Measurements from ENCODE around the gene CHST14.

Gene CHST14

DNA sequence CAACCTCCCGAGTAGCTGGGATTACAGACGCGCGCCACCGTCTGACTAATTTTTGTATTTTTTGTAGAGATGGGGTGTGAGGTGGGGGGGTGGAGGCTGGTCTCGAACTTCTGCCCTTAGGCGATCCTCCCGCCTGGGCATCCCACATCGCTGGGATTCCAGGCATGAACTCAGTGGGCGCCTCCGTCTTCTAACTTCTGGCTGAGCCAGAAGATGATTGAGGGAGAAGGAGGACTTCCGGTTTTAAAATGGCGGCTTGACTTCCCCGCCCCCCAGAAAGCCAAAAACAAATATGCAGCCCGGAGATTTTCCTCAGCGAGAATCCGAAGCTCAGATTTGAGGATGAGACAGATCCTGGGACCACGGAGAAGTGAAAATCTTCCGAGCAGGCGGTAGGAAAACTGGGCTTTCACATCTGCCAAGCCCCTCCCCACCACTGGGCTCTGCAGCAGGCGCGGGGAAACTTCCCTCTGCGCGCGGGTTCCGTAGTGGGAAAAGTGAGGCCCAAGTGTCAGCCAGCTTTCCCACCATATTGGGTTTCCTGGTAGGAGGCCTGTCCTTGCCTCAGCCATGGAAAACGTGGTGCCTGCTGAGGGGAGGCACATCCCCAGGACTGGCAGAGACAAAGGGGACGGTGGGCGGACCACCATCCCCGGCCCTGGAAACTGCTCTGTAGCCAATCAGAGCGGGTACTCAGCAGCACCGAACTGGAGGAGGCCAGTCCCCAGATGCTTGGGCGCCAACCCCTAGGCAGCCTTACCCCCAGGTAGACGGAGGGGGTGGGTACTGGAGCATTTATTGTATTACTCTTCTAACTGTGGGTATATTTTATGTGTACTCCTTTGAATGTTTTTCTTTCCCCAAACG is 17.3 kb downstream of the CHST14 start:
- no peak for DNase-seq (ENCODE audit: low read depth in 2 of 3, low spot score in 1 of 3)

- DNase-seq (ENCODE audit: low read depth in 2 of 3, low spot score in 1 of 3): no peak
Measured at GRCh38 chr15:40489274-40490175, 18.7 kb downstream of the CHST14 start.

DNA sequence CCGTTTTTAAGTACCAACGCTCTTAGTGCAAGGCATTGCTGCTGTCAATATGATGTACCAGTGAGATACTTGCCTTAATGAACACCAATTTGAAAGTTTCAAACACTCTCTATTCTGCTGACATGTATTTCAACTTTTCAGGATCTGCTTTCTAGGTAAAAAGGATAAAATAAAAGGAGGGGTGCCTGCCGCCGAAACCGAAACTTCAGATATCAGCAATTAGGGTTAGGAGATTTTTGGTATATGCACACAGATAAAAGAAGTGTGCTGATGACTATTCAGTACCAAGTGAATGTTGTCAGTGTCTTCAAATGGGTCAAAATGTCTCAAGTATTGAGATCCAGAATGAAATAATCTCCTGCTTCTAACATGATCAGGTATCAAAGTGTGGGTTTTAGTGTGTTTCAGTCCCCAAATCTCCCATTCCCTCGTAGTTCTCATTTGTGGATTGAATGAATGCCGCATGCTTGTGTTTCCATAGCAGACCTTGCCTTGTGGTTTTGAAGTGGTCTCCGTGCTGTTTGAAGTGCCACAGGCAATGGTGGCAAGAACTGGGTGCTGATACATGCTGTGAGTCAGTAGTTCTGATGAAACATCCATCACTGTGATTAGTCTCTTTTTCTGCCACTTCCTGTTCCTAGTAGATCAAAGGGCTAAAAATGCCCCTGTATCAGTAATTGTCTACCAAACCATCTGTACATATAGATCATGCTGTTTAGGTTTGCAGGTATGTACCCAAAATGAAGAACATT is 22.5 kb downstream of the CHST14 start:
- peak; percentile 51 to 57 (median 54) for DNase-seq (ENCODE audit: low read depth in 2 of 3, low spot score in 1 of 3)

DNA sequence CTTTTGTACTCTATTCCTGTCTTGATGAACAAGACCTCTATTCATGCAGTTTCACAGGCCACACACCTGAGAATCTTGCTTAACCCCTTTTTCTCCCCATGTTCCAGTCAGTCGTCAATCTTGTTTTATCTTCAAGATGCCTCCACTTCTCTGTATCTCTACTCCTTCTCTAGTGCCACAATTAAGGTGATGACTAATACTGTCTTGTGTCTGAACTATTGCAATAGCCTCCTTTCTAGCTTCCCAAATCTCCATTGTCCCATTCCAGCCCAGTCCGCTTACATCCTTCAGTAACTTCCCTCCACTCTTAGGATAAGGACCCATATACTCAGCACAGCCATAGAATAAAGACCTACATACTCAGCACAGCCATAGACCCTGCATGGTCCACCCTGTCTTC is 24.7 kb downstream of the CHST14 start:
- no peak for DNase-seq (ENCODE audit: low read depth in 2 of 3, low spot score in 1 of 3)

DNA sequence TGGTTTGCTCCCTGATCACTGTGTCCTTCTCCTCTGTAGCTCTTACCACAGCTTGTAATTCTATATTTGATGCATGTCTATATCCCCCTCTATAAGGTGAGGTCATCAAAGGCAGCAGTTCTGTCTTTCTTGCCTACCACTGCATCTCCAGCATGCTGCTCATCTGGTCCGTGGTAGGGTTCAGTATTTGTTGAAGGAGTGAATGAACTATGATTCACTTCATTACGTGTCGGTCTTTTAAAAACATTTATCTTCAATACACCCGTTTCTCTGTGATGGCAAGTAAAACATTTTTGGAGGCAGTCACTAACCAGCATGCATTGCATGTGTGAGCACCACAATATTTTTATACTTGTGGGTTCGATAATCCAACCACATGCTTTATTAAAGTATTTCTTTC is 27.6 kb downstream of the CHST14 start:
- DNase-seq (ENCODE audit: low read depth in 2 of 3, low spot score in 1 of 3): no peak

DNA sequence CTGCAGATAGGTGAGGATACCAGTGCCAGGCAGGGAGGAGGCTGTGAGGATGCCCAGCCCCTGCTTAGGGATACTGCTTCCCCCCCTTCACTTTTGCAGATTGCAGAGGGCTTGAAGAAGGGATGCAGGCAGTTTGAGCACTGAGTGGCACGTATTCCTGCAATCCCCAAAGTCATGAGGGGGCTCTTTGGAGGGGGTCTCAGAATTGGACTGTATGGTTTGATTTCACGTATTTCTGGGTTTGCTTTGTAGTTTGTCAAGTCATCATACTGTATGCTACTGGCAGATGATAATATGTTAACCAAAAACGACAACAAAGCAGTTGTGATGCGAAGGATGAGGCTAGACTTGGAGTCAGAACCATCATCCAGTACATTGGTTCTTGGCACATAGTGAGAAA is 28.1 kb downstream of the CHST14 start:
- DNase-seq (ENCODE audit: low read depth in 2 of 3, low spot score in 1 of 3): no peak

DNA sequence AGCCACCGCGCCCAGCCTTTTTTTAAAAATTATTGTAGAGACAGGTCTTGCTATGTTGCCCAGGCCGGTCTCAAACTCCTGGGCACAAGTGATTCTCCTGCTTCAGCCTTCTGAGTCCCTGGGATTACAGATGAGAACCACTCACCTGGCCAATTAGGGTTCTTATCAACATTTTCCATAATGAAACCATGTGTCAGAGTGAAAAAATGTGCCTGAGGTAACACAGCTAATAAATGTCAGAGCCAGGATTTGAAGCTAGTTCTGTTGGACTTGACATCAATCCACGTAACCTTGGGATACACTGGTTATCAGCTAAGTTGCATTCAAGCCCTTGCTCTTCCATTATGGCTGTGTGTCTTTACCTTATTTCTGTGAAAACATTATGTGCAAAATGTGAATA is 29.1 kb downstream of the CHST14 start:
- no peak for DNase-seq (ENCODE audit: low read depth in 2 of 3, low spot score in 1 of 3)

- DNase-seq (ENCODE audit: low read depth in 2 of 3, low spot score in 1 of 3): no peak
Measured at GRCh38 chr15:40500568-40501330, 30.0 kb downstream of the CHST14 start.

GRCh38 chr15:40501487-40501886 is 30.7 kb downstream of the CHST14 start:
- DNase-seq (ENCODE audit: low read depth in 2 of 3, low spot score in 1 of 3): no peak

GRCh38 chr15:40506964-40507571 is 36.3 kb downstream of the CHST14 start:
- DNase-seq (ENCODE audit: low read depth in 2 of 3, low spot score in 1 of 3): peak; percentile 37 to 60 (median 42)

GRCh38 chr15:40508216-40508615 is 37.4 kb downstream of the CHST14 start:
- DNase-seq (ENCODE audit: low read depth in 2 of 3, low spot score in 1 of 3): no peak

- DNase-seq (ENCODE audit: low read depth in 2 of 3, low spot score in 1 of 3): no peak
Measured at GRCh38 chr15:40510201-40510600, 39.4 kb downstream of the CHST14 start.

DNA sequence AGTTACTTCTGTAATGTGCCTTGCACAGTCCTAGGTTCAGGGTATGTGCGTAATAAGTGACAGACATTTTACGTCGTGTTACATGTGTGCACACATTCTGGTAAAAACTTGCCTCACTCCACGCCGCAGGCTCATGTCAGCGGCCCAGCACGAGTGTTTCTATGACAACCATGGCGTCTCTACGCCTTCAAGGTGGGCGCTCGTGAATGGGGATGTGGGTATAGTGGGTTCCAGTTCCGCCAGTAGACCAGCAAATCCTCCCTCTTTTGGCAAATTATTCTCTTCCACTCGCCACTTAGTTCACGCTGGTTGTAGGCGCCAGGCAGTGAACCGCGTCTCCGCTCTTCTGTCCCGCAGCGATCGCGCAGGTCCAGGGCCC is 40.3 kb downstream of the CHST14 start:
- no peak for DNase-seq (ENCODE audit: low read depth in 2 of 3, low spot score in 1 of 3)

DNA sequence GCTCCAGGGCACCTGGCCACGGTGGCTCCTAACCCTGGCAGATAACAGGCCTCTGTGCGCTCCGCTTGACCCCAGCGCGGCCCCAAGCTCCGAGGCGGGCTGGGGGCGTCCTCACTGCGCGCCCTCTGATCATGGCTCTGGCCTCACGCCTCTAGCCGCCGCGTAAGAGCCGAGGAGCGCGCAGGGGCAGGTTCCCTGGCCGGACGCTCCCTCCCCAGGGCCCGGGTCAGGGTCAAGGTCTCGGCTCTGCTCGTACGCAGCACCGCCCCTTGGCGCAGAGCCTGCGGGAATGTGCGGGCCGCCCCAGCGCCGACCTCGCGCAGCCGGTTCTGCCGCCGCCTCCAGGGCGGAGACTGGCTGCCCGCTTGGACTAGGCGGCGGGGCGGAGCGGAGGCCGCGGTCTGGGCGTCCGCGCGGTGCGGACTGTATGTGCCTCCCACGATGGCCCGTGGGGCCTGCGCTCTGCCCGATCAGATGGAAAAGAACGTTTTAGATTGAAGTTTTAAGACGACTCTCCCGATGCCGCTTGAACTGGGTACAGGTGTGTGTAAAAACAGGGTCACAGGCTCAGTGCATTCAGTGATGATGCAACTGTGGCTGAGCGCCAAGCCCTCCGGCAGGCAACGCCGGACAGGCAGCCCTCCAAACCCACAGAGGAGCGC is 40.8 kb downstream of the CHST14 start:
- DNase-seq (ENCODE audit: low read depth in 2 of 3, low spot score in 1 of 3): no peak

- DNase-seq (ENCODE audit: low read depth in 2 of 3, low spot score in 1 of 3): no peak
Measured at GRCh38 chr15:40512440-40512839, 41.7 kb downstream of the CHST14 start.

DNA sequence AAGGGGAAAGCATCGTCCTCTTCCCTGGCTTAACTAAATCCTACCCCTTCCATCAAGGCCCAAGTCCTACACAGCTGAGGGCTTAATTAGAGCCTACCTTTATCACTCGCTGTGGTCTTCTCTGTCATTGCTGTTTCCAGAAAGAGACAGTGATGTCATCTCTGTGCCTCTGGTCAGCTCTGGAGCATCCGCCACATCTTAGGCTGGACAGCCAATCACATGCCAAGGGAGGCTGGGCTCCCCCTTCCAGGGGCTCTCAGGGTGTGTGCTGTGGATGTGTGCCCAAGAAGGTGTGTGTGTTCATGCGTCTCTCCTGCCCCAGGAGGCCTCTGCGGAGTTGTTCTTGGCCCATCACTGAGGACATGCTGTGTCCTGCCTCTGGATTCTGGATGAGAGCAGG is 42.8 kb downstream of the CHST14 start:
- no peak for DNase-seq (ENCODE audit: low read depth in 2 of 3, low spot score in 1 of 3)

DNA sequence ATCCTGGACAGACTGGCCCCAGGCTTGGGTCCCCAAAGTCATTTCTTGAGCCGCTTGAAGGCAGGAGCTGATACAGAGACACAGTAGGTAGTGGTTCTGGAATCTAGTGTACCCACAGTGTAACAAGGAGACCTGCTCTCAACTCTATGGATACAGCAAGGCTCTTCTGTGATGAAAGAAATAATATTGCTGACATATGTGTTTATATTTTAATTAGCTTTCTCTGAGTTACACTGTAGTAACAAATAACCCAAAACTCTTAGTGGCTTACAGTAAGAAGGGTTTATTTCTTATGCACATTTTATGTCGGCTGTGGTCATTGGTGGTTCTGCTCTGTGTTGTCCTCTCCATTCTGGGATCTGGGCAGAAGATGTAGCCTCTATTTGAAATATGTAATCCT is 45.5 kb downstream of the CHST14 start:
- DNase-seq (ENCODE audit: low read depth in 2 of 3, low spot score in 1 of 3): no peak
